ENCODE results near the gene SLC2A5. TPM values are rescaled to one million over a fixed set of nuclear protein-coding genes. Genes with fewer than 3 reads are reported as not detected.
"Not testable (repeated sequence)": the region's sequence is repeated elsewhere in the genome, so short reads cannot be mapped to it uniquely, and the experiment has no call there.

Gene SLC2A5
- total RNA-seq, 6 experiments from 2014 or later: 0.10 to 0.83 (median 0.18) TPM; not detected in 1

DNA sequence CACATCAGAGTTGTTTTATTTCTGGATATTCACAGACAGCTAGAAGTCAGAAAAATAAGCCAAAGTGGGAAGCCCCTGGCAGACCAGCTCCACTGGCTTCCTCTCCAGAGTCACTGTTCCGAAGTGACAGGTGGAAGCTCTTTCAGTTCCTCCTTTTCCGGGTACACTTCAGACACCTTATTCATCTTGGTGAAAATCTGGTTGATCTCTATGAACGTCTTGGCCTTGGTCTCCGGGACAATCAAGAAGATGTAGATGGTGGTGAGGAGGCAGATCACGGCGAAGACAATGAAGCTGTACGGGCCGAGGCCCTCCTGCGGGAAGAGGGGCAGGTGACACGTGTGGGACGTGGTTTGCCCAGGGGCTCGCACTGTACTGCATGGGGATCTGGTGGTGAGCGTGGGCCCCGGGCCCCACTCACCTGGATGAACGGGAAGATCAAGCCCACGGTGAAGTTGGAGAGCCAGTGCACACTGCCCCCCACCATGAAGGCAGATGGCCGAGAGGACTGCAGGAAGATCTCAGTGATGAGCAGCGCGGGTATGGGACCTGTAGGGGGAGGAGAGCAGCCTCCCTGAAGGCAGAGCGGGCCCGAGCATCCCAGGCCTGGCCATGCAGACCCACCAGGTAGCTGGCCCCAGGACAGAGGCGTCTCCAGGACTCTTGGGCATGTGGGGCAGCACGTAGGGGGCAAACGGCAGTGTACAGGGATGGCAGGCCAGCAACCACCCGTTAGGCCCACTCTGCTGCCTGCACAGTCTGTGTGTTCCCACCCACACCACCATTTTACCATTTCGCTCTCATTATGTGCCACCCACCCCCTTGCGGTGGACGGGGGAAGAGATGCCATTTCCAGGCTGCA, 31.7 kb downstream of the SLC2A5 start:
- Mint-ChIP-seq H3K36me3 (ENCODE audit: low read depth) (peaks cover 12% of the 10 kb centered on the region; the same call in 1 of the 2 replicates), H3K9me3 (peaks cover 18% of the 10 kb centered on the region), H3K27ac (no peak overlapping the region), H3K4me3 (no peak overlapping the region), H3K4me1 (ENCODE audit: low read depth) (no peaks in the 10 kb centered on the region), H3K27me3 (ENCODE audit: insufficient read depth) (peaks cover 29% of the 10 kb centered on the region)
- no peak for DNase-seq
- TF ChIP-seq CTCF (IDR thresholded peaks at IDR 0.05): no peak

DNA sequence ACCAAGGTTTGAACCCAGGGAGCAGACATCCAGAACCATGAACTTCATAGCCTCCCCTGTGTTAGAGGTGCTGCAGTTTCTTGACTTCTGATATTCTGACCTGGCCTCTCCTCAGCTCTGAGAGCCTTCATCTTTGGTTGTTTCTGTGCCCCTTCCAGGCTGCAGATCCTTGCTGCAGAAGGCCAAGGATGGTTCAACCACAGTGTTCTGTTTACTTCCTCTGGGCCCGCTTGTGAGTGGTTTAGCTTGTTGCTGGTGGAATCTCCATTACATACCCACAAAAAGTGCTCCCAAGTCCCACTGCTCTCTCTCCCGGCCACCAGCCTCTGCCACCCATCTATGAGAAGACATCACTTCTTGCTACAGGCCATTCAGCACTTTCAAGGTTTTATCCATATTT, 34.2 kb downstream of the SLC2A5 start:
- Mint-ChIP-seq H3K36me3 (ENCODE audit: low read depth) (peaks cover 17% of the 10 kb centered on the region), H3K4me1 (ENCODE audit: low read depth) (no peaks in the 10 kb centered on the region), H3K27me3 (ENCODE audit: insufficient read depth) (peaks cover 34% of the 10 kb centered on the region), H3K4me3 (no peak overlapping the region), H3K9me3 (peaks cover 29% of the 10 kb centered on the region), H3K27ac (no peak overlapping the region)
- no peak for TF ChIP-seq CTCF (IDR thresholded peaks at IDR 0.05)
- DNase-seq: no peak

DNA sequence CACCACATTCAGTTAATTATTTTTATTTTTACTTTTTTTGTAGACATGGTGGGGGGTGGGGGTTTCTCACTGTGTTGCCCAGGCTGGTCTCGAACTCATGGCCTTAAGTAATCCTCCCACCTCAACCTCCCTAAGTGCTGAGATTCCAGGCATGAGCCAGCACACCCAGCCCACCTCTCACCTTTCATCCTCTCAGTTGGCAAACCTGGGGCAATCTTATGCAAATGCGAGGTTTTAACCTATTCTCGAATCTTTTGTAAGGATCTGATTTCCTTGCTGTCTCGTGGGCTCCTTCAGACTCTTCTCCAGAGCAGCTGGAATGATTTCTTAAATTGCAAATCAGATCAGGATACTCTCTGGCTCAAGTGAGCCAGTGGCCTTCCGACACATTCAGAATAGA, 36.1 kb downstream of the SLC2A5 start:
- Mint-ChIP-seq H3K4me1 (ENCODE audit: low read depth) (no peaks in the 10 kb centered on the region), H3K27me3 (ENCODE audit: insufficient read depth) (peaks cover 49% of the 10 kb centered on the region), H3K9me3 (peaks cover 29% of the 10 kb centered on the region), H3K36me3 (ENCODE audit: low read depth) (peaks cover 17% of the 10 kb centered on the region), H3K27ac (no peak overlapping the region), H3K4me3 (no peak overlapping the region)
- TF ChIP-seq CTCF (IDR thresholded peaks at IDR 0.05): no peak
- DNase-seq: no peak

DNA sequence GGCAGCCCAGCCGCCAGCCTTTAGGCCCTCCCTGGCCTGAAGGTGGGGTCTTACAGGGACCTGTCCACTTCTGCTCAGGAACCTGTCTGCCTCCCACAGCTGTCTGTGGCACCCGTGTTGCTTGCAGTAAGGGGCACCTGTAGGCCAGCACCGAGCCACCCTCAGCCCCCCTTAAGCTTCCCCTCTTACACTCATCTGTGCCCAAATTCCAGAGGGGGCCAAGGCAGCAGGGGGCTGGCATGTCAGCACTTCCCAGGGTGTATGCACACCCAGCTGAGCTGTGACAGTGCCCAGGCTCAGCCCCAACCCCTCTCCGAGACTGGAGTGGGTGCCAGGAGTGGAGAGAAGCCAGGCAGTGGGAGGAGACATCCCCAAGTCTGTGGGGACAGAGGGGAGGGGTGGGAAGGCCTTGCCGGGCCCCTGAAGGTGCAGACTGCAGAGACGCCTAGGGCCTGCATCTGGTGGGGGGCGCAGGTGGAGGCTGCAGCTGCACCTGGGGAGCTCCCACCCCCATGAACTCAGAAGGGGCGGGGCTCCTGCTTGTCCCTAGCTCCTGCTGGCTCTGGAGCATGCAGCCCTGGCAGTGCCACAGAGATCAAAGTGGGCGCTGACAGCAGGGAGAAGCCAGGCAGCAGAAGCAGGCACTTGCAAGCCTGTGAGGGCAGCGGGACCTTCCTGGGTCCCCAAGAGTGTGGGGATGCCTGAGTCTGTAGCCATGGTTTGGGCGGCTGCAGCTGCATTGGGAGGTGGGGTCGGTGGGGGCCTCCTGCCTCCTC, 37.8 kb downstream of the SLC2A5 start:
- Mint-ChIP-seq H3K27ac (no peak overlapping the region), H3K9me3 (peaks cover 29% of the 10 kb centered on the region), H3K4me1 (ENCODE audit: low read depth) (no peaks in the 10 kb centered on the region), H3K36me3 (ENCODE audit: low read depth) (peaks cover 17% of the 10 kb centered on the region), H3K27me3 (ENCODE audit: insufficient read depth) (peaks cover 47% of the 10 kb centered on the region), H3K4me3 (no peak overlapping the region)
- no peak for TF ChIP-seq CTCF (IDR thresholded peaks at IDR 0.05)
- DNase-seq: no peak

DNA sequence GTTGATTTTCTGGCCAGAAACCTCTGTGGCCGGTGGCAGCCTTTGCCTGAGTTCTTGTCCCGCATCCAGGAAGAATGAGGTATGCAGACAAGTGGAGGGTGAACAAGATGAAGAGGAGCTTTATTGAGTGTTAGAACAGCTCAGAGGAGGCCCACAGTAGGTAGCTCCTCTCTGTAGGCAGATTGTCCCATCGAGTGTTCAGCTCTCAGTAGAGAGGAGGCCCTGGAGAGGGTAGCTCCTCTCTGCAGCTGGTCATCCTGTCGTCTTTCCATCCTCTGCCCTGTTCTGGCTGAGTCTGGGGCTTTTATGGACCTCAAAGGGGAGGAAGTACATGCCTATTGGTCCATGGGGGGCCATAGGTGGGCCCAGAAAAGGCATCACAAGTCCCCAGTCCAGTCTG, 38.4 kb downstream of the SLC2A5 start:
- Mint-ChIP-seq H3K27me3 (ENCODE audit: insufficient read depth) (peaks cover 46% of the 10 kb centered on the region), H3K9me3 (peaks cover 28% of the 10 kb centered on the region), H3K36me3 (ENCODE audit: low read depth) (peaks cover 17% of the 10 kb centered on the region)
- not testable (repeated sequence) for H3K4me3 Mint-ChIP-seq; H3K27ac Mint-ChIP-seq; DNase-seq; H3K4me1 Mint-ChIP-seq (ENCODE audit: low read depth)

Data from HFFc6 (cell line).